T1000 (cell line): ENCODE measurements around the gene CFAP77.

Experiments used
- DNase-seq: peaks from one replicate; lab custom pipeline; 2025; ENCODE audit warnings: mixed read lengths; lab: John Stamatoyannopoulos, UW

CFAP77 gene

DNA sequence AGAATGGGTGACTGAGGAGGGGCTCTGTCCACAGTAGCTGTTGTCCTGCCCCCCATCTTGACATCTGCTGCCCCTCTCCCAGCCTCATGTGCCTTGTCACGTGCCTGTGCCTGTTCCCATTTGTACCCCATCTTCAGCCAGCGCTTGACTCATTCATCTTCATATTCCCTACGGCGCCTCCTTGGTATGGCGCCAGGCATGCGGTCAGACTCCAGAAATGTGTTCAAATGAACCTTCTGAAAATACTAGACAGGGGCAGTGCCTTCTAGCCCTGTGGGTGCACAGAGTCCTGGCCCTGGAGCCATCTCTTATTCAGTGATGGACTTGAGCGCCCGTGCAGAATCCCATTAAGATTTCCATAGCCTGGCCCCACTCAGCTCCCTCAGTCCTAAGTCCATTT is 46.2 kb downstream of the CFAP77 start:
- DNase-seq, result no peak

DNA sequence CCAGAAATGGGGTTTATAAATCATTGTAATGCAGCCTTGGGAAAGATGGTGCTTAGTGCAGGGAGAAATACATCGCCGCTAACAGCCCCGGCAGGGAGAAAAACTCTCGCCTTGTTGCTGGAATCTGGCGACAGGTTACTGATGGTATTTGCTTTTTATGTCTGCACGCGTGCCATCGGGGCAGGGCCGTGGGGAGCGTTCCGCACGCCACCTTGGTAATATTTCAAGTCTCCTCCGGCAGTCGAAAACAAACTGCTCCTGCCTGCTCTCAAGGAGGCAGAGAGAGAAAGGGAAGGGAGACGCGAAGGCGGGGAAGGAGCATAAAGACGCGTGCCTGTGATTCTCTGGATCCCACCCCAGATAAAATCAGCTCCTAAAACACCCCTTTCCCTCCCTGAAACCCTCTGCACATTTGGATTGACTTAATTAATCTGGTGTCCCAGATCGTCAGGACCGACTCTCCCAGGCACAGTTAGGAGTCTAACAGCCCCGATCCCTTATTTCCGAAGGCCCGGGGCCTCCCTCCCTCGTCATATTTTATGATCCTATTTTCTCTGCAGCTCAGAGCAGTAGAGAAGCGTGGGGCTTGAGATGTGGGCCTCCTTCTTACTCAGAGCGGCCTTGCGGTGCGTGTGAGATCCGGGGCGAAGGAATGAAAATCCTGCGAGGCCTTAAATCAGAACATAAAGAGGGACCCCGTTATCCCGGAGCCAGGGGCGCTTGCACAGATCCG is 47.7 kb downstream of the CFAP77 start:
- no peak for DNase-seq

GRCh38 chr9:132458432-132458831 is 48.4 kb downstream of the CFAP77 start:
- DNase-seq, result no peak

GRCh38 chr9:132459661-132460060 is 49.6 kb downstream of the CFAP77 start:
- no peak for DNase-seq

GRCh38 chr9:132460240-132460639 is 50.2 kb downstream of the CFAP77 start:
- DNase-seq, result no peak

DNA sequence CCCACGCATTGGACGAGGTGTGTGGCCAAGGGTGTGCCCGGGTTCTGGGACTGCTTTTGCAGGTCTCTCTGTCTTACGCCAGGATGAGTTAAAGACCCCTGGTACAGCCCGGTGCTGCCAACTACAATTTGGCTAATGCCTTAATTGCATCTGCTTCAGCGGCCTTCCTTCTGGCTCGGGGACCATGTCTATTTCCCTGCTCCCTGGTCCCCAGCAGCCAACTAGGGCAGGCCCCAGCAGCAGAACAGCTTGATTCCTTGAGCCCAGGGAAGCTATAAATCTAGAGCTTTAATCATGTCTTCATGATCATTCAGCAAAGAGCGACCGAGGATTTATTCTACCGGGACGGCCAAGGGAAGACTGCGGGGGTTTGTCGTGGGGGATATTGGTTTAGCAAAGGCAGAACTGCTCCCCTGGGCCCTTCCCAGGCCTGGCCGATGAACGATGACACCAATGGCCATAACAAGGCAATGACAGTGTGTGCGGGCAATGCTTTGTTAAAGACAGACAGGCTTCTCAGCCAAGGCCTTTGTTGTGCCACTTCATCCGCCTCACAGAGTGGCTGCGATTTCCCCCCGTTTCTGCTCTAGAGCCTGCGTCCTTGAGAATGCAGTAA is 51.4 kb downstream of the CFAP77 start:
- no peak for DNase-seq

DNA sequence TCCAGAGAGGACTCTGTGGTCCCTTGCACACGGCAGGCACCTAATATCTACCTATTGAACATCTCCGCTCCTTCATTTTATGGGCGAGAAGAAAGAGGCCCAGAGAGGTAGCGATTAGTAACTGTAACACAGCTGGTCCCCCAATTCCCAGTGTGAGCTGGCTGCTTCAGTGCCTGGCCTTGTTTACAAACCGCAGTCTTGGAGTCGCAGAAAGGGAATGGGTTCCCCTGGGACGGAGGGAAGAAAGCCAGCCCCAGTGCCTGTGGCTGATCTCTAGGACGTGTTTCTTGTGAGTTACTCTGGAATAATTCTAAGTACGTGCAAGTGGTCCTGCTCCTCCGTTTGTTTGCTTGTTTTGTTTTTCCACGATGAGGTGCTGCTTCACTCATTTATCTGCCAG is 52.0 kb downstream of the CFAP77 start:
- no peak for DNase-seq

DNA sequence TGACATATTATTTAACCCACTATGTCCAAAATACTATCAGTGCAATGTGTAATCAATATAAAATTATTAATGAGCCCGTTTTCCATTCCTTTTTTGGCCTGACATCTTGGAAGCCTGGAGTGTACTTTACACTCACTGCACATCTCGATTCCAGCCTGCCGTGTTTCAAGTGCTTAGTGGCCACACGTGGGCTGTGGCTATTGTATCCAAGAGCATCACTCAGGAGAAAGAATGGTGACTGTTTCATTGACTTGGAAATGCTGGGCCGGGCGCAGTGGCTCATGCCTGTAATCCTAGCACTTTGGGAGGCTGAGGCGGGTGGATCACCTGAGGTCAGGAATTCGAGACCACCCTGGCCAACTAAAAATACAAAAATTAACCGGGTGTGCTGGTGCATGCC is 54.5 kb downstream of the CFAP77 start:
- no peak for DNase-seq

DNA sequence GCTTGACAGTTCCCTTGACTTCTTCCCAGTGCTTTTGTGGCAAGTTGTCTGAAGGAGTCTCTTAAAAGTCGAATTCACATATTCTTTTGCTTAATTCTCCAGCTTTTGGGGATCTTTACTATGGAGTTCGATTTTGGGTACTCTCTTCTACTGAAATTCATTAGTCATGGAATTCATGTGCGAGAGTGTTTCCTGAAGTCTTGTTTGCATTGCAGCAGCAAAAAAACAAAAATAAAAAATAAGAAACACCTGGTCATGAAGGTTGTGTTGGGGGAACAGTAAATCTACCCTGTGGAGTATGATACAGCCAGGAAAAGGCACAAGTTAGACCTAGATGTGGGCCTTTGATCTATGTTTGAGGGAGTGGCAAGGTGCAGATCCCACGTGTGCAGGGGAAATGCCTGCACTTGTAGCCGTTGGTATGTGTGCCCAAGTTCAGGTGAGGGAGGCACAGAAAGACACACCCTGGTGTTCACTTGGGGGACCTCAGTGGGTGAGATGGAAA is 55.2 kb downstream of the CFAP77 start:
- no peak for DNase-seq

GRCh38 chr9:132472199-132472598 is 62.2 kb downstream of the CFAP77 start:
- DNase-seq, result no peak

DNA sequence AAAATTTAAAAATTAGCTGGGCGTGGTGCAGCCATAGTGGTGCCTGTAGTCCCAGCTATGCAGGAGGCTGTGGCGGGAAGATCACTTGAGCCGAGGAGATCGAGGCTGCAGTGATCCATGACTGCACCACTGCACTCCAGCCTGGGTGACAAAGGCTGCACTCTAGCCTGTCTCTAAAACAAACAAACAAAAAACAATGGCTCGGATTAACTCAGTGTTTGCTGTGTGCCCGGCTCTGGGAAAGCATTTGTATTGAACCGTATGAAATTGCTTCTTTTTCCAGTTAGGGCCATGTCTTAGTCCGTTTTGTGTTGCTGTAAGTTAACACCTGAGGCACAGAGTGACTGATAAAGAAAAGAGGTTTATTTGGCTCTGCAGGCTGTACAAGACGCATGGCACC is 62.6 kb downstream of the CFAP77 start:
- no peak for DNase-seq

GRCh38 chr9:132474253-132474652 is 64.2 kb downstream of the CFAP77 start:
- no peak for DNase-seq

- no peak for DNase-seq
Measured at GRCh38 chr9:132478353-132479050, 68.5 kb downstream of the CFAP77 start.

GRCh38 chr9:132479733-132480132 is 69.7 kb downstream of the CFAP77 start:
- DNase-seq, result no peak

DNA sequence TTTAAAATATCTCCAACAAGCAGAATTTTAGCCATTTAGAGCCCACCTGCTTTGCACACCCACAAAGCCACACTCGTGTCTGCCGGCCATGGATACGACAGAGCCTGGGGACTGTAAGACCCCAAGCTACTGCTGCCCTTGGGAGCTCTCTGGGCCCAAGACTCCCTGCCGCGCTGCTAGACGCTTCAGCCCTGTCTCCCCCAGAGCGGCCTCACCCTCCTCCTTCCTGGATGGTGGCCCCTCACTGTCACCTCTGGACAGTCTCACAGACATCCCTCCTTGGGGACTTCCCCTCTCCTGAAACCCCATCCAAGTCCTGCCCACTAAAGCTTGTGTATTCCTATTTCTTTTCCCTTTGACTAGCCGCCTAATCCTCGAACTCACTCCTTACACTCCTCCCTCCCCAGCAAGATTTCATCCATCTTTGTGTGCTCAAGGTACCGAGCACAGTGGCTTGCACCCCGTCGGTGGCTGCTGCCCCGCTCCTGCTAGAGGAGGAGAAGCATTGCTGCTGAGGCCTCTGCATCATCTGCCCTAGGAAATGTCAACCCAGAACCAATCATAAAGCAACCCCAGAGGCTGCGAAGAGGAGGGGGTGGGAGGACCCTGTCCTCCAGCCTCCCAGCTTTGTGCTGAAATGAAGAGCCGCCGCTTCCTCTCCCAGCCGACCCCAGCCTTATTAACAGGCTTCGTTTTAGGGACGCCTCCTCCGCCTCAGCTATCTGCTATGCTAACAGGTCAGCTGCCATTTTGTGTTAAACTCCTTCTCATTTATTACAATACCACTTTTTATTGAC is 71.2 kb downstream of the CFAP77 start:
- DNase-seq, result no peak

- DNase-seq, result no peak
Measured at GRCh38 chr9:132482196-132482813, 72.3 kb downstream of the CFAP77 start.

DNA sequence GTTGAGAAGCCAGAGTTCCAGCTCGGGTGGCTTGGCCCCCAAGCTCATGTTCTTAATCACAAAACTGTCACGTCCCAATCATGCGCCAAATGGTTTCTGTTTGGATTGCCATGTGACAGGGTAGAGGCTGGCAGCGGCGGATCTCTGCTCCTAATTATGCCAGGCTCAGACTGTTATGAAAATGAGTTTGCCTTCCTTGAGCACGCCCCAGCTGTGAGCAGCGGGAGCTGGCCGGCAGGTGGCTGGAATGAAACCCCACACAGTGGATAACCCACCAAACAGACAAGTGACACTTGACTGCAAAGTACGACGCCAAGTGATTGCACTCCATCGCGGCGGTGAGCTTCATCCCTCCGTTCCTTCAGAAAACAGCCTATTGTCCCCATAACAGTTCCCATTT is 75.4 kb downstream of the CFAP77 start:
- no peak for DNase-seq

GRCh38 chr9:132486706-132487350 is 76.8 kb downstream of the CFAP77 start:
- no peak for DNase-seq

DNA sequence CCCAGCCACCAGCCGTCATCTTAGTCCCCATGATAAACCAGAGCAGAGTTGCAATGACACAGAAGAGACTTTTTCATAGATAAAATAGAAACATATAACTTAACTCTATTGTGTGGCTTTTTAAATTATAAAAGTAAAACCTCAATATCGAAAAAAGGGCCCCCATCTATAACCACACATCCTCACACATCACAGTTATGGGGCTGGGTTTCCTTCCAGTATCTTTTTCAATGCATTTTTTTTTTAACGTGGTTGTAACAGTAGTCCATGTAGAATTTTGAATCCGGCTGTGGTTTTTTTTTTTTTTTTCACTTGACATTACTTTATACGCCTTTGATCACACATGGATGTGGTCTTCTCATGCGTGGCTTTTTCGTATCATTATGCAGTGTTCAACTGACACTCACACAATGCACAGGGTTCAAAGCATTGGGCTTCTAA is 77.4 kb downstream of the CFAP77 start:
- no peak for DNase-seq

DNA sequence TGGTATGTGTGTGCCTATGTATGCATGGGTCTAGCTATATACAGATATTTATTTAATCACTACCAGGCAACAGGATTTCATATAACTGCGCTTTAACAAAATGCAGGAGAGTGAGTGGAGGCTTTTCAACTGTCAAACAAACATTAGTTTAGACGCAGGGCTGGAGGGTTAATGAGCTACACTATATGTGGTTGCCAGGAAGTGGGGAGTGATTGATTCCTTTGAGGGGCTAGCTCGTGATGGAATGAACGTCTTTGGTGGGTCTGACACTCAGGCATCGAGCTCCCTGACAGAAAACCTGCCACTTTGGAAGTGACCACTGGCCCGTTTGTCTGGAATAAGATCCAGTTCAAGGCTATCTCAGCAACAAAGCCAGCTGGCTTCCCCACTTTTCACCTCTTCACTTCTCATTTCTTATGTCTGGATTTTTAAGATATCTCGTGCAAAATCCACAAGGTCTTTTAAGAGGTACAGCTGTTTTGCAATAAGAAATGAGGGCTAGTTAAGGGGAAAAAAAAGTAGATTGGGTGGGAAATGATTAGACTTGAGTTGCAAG is 78.0 kb downstream of the CFAP77 start:
- DNase-seq, result no peak

GRCh38 chr9:132488626-132489025 is 78.6 kb downstream of the CFAP77 start:
- DNase-seq, result no peak
